D721Med (cell line): Measurements from ENCODE around the gene SAMD4A.
"Not testable (repeated sequence)": the region's sequence is repeated elsewhere in the genome, so short reads cannot be mapped to it uniquely, and the experiment has no call there.

ENCODE experiments used
- DNase-seq: peaks from one replicate; pipeline ENCODE4 v3.0.0; 2011; ENCODE audit warnings: low spot score; ENCODE audit not compliant: insufficient read length
- FAIRE-seq: peaks from 2 replicates; lab custom pipeline; 2011; peaks lifted over from hg19 to GRCh38; lab: Jason Lieb, UNC
- CTCF ChIP-seq: IDR thresholded peaks from 2 replicates; pipeline ENCODE4 v1.5.1; 2012; ENCODE audit warnings: mild to moderate bottlenecking, control low read depth; ENCODE audit not compliant: insufficient read depth; ENCODE audit errors: missing control alignments

Gene SAMD4A

GRCh38 chr14:54622192-54622958 is 55.4 kb downstream of the SAMD4A start:
- DNase-seq (no peak), FAIRE-seq (no peak)
- TF ChIP-seq CTCF, result no peak

GRCh38 chr14:54623279-54624004 is 56.5 kb downstream of the SAMD4A start:
- no peak for TF ChIP-seq CTCF
- DNase-seq, result no peak
- FAIRE-seq, result no peak

GRCh38 chr14:54624005-54624358 is 57.1 kb downstream of the SAMD4A start:
- not testable (repeated sequence) for DNase-seq

GRCh38 chr14:54625112-54625511 is 58.2 kb downstream of the SAMD4A start:
- no peak for TF ChIP-seq CTCF
- DNase-seq (no peak), FAIRE-seq (no peak)

More at GRCh38 chr14:54624005-54624358, 57.1 kb downstream of the SAMD4A start:
- FAIRE-seq, result not testable (repeated sequence)

- no peak for TF ChIP-seq CTCF
- DNase-seq (no peak), FAIRE-seq (no peak)
These were observed 60.3 kb downstream of the SAMD4A start for GRCh38 chr14:54627219-54627539.

GRCh38 chr14:54627540-54628363 is 60.8 kb downstream of the SAMD4A start:
- no peak for FAIRE-seq
- DNase-seq, result no peak
- no peak for TF ChIP-seq CTCF

GRCh38 chr14:54629183-54629582 is 62.3 kb downstream of the SAMD4A start:
- no peak for TF ChIP-seq CTCF
- no peak for FAIRE-seq
- no peak for DNase-seq
